Stimulated activated CD8-positive, alpha-beta memory T cell treated with anti-CD3 and anti-CD28 coated beads, Interleukin-4, amount 100 ng/mL, for 1 hour (primary cell): Measurements from ENCODE around the gene MAN1A2.
"Not testable (repeated sequence)": the region's sequence is repeated elsewhere in the genome, so short reads cannot be mapped to it uniquely, and the experiment has no call there.

Source experiments
- DNase-seq, 2 donors: peaks; one replicate each; pipeline ENCODE4 v3.0.0-alpha.2; 2020; ENCODE audit warnings: low read depth in 2 of 2, low spot score in 1 of 2

Gene MAN1A2

GRCh38 chr1:117556341-117556740 is 189.1 kb downstream of the MAN1A2 start:
- DNase-seq: no peak

GRCh38 chr1:117556976-117557375 is 189.7 kb downstream of the MAN1A2 start:
- no peak for DNase-seq

GRCh38 chr1:117558451-117558850 is 191.2 kb downstream of the MAN1A2 start:
- DNase-seq: not testable (repeated sequence)

GRCh38 chr1:117559139-117559538 is 191.9 kb downstream of the MAN1A2 start:
- DNase-seq: no peak

GRCh38 chr1:117559985-117560384 is 192.7 kb downstream of the MAN1A2 start:
- no peak for DNase-seq

GRCh38 chr1:117561071-117561470 is 193.8 kb downstream of the MAN1A2 start:
- DNase-seq: no peak

- no peak for DNase-seq
Measured at GRCh38 chr1:117561551-117561950, 194.3 kb downstream of the MAN1A2 start.

GRCh38 chr1:117562581-117563491 is 195.6 kb downstream of the MAN1A2 start:
- DNase-seq: no peak

GRCh38 chr1:117563492-117563875 is 196.2 kb downstream of the MAN1A2 start:
- DNase-seq: no peak

- no peak for DNase-seq
Measured at GRCh38 chr1:117564227-117565075, 197.2 kb downstream of the MAN1A2 start.

GRCh38 chr1:117565076-117565556 is 197.9 kb downstream of the MAN1A2 start:
- no peak for DNase-seq

- no peak for DNase-seq
Measured at GRCh38 chr1:117565745-117566455, 198.7 kb downstream of the MAN1A2 start.

GRCh38 chr1:117566556-117566955 is 199.3 kb downstream of the MAN1A2 start:
- DNase-seq: no peak

GRCh38 chr1:117567435-117567834 is 200.2 kb downstream of the MAN1A2 start:
- DNase-seq: no peak

- DNase-seq: no peak
Measured at GRCh38 chr1:117567976-117568375, 200.7 kb downstream of the MAN1A2 start.

GRCh38 chr1:117568999-117569398 is 201.8 kb downstream of the MAN1A2 start:
- no peak for DNase-seq

GRCh38 chr1:117569856-117570255 is 202.6 kb downstream of the MAN1A2 start:
- no peak for DNase-seq

GRCh38 chr1:117570988-117571409 is 203.8 kb downstream of the MAN1A2 start:
- DNase-seq: no peak

- no peak for DNase-seq
Measured at GRCh38 chr1:117571496-117571895, 204.2 kb downstream of the MAN1A2 start.

GRCh38 chr1:117572546-117572945 is 205.3 kb downstream of the MAN1A2 start:
- DNase-seq: no peak

GRCh38 chr1:117573386-117574023 is 206.3 kb downstream of the MAN1A2 start:
- no peak for DNase-seq
